PC-9 (cell line): Measurements from ENCODE around the gene SPIRE2.

Experiments used
- CTCF ChIP-seq: fragments of 200-600 bp; sonication (generic); conservative IDR thresholded peaks from 2 replicates; pipeline ENCODE4 v1.6.1; 2017; ENCODE audit warnings: mixed run types, antibody characterized with exemption, mild to moderate bottlenecking, moderate library complexity
- EZH2 ChIP-seq: fragments of 200-600 bp; sonication (generic); IDR thresholded peaks from 2 replicates; pipeline ENCODE4 v1.8.0; 2017; ENCODE audit warnings: antibody characterized with exemption, low read depth

DNA sequence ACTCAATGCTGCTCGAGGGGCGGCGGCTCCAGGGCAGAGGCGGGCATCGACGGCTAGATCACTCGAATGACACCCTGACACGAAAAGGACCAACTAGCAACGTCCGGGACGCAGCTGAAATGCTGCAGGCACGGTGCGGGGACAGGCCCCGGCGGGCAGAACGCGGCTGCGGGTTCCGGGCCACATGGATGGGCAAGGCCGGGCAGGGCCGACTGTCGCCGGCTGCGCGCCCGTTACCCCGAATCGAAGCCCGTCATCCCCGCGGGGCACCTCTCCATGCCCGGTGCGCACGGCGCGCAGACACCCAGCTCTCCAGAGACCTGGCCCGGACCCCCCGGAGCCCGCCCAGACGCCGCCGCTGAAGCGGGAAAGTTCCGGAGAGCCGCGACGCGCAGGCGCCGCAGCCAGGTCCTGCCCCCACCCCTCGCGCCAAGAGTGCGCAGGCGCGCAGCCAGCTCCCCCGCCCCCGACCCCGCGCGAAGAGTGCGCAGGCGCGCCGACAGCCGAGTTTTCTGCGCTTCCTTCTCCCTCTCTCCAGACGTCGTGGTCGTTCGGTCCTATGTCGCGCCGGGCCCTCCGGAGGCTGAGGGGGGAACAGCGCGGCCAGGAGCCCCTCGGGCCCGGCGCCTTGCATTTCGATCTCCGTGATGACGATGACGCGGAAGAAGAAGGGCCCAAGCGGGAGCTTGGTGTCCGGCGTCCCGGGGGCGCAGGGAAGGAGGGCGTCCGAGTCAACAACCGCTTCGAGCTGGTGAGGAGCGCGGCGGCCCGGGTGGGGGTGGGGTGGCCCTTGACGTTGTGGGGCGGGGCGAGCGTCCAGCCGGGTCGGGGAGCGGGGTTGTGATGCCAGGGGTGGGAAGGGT is 45.1 kb downstream of the SPIRE2 start, which contains the start of gene TCF25:
- TF ChIP-seq CTCF (no peak), EZH2 (no peak)
